ENCODE data around the gene PTPRS. TPM values are rescaled to one million over a fixed set of nuclear protein-coding genes. Genes with fewer than 3 reads are reported as not detected.

PTPRS gene
- polyA plus RNA-seq, 1 donor (not counting 4 experiments of a cell fraction or from before 2014, with no cell fraction given) = 2.5 TPM

GRCh38 chr19:5303208-5303607 lies 37.4 kb downstream of the PTPRS start:
- Histone ChIP-seq H2AFZ (ENCODE audit: control insufficient read depth, low read length) (no peak overlapping the region), H3K79me2 (ENCODE audit: control insufficient read depth, insufficient read depth, low read length) (no peaks in the 10 kb centered on the region)
- TF ChIP-seq EZH2 (IDR thresholded peaks at IDR 0.05; ENCODE audit: low read length) (no peak), CTCF (optimal IDR thresholded peaks at IDR 0.05 in 1 of 3, IDR thresholded peaks at IDR 0.05 in 1 of 3, conservative IDR thresholded peaks at IDR 0.05 in 1 of 3; ENCODE audit: extremely low read depth in 1 of 3, insufficient read depth in 2 of 3, low read length in 3 of 3) (no peak)

GRCh38 chr19:5302396-5302795 lies 38.2 kb downstream of the PTPRS start:
- Histone ChIP-seq H3K9me3 (ENCODE audit: control insufficient read depth, low read depth, low read length) (no peaks in the 10 kb centered on the region), H3K4me2 (ENCODE audit: control insufficient read depth, extremely low read depth, insufficient read depth, low read depth, low read length) (no peak overlapping the region), H4K20me1 (ENCODE audit: control insufficient read depth, extremely low read depth, insufficient read depth, low read length) (no peaks in the 10 kb centered on the region), H3K9ac (ENCODE audit: control insufficient read depth, extremely low read depth, insufficient read depth, low read length) (no peak overlapping the region), H3K4me1 (ENCODE audit: control insufficient read depth, extremely low read depth, insufficient read depth, low read length) (peaks cover 7% of the 10 kb centered on the region), H3K36me3 (ENCODE audit: control insufficient read depth in 2 of 2, extremely low read depth in 1 of 2, insufficient read depth in 2 of 2, low read length in 2 of 2) (no peaks in the 10 kb centered on the region), H3K79me2 (ENCODE audit: control insufficient read depth, insufficient read depth, low read length) (no peaks in the 10 kb centered on the region), H2AFZ (ENCODE audit: control insufficient read depth, low read length) (no peak overlapping the region), H3K27me3 (ENCODE audit: control insufficient read depth, extremely low read depth, insufficient read depth, low read length) (no peaks in the 10 kb centered on the region), H3K27ac (ENCODE audit: control insufficient read depth, insufficient read depth, low read length) (no peak overlapping the region), H3K4me3 (ENCODE audit: control insufficient read depth in 2 of 3, extremely low read depth in 1 of 3, insufficient read depth in 2 of 3, low read depth in 1 of 3, low read length in 3 of 3) (no peak overlapping the region), H3K9me1 (ENCODE audit: control insufficient read depth, extremely low read depth, insufficient read depth, low read length) (no peaks in the 10 kb centered on the region)
- TF ChIP-seq EZH2 (IDR thresholded peaks at IDR 0.05; ENCODE audit: low read length) (no peak), CTCF (optimal IDR thresholded peaks at IDR 0.05 in 1 of 3, IDR thresholded peaks at IDR 0.05 in 1 of 3, conservative IDR thresholded peaks at IDR 0.05 in 1 of 3; ENCODE audit: extremely low read depth in 1 of 3, insufficient read depth in 2 of 3, low read length in 3 of 3) (no peak)
- dilution Hi-C loops (cut with MboI; ENCODE audit: extremely low pct_ligation_motif_present, low sequenced_read_pairs) = no loop called here
- DNase-seq (ENCODE audit: low read depth, low spot score) (no peak), FAIRE-seq (no peak)

More at GRCh38 chr19:5303208-5303607, 37.4 kb downstream of the PTPRS start:
- no peak overlapping the region for H3K27ac ChIP-seq (ENCODE audit: control insufficient read depth, insufficient read depth, low read length)
- H3K9me1 ChIP-seq (ENCODE audit: control insufficient read depth, extremely low read depth, insufficient read depth, low read length) = no peaks in the 10 kb centered on the region
- no peak for DNase-seq (ENCODE audit: low read depth, low spot score)
- no peaks in the 10 kb centered on the region for H3K9me3 ChIP-seq (ENCODE audit: control insufficient read depth, low read depth, low read length)
- H3K4me3 ChIP-seq (ENCODE audit: control insufficient read depth in 2 of 3, extremely low read depth in 1 of 3, insufficient read depth in 2 of 3, low read depth in 1 of 3, low read length in 3 of 3) = no peak overlapping the region
- no peaks in the 10 kb centered on the region for H3K36me3 ChIP-seq (ENCODE audit: control insufficient read depth in 2 of 2, extremely low read depth in 1 of 2, insufficient read depth in 2 of 2, low read length in 2 of 2)
- peaks cover 6% of the 10 kb centered on the region for H3K4me1 ChIP-seq (ENCODE audit: control insufficient read depth, extremely low read depth, insufficient read depth, low read length)
- dilution Hi-C loops (cut with MboI; ENCODE audit: extremely low pct_ligation_motif_present, low sequenced_read_pairs) = no loop called here
- H4K20me1 ChIP-seq (ENCODE audit: control insufficient read depth, extremely low read depth, insufficient read depth, low read length) = no peaks in the 10 kb centered on the region
- no peaks in the 10 kb centered on the region for H3K27me3 ChIP-seq (ENCODE audit: control insufficient read depth, extremely low read depth, insufficient read depth, low read length)
- no peak overlapping the region for H3K4me2 ChIP-seq (ENCODE audit: control insufficient read depth, extremely low read depth, insufficient read depth, low read depth, low read length)
- FAIRE-seq = no peak
- H3K9ac ChIP-seq (ENCODE audit: control insufficient read depth, extremely low read depth, insufficient read depth, low read length) = no peak overlapping the region

Measured in keratinocyte (primary cell).